Tongue (tissue), 2 donors: ENCODE results near the gene OXER1. TPM values are rescaled to one million over a fixed set of nuclear protein-coding genes. Genes with fewer than 3 reads are reported as not detected.

Experiments
- DNase-seq: peaks from one replicate; pipeline ENCODE4 v3.0.0-alpha.2; 2015
- total RNA-seq: library from RNA; depleted of rRNA; stranded (reverse); fragments of >200 nt; gene quantifications from one replicate; pipeline ENCODE4 v1.2.3, GENCODE V29; 2014

Gene OXER1
- total RNA-seq = 4.1 TPM

- peak; percentile 24 for DNase-seq
Observed at GRCh38 chr2:42764096-42764495, at the start of gene OXER1. TSS of gene OXER1 (minus strand) at chr2:42764135. CDS start at chr2:42764062, 73 bp downstream.

- DNase-seq = no peak
Observed at GRCh38 chr2:42812899-42813479, 49.1 kb upstream of the OXER1 start.

- DNase-seq = peak; percentile 83
Observed at GRCh38 chr2:42810971-42811811, 47.3 kb upstream of the OXER1 start.

- DNase-seq = peak; percentile 97
Observed at GRCh38 chr2:42810121-42810970, 46.4 kb upstream of the OXER1 start.

- DNase-seq = peak; percentile 90
Observed at GRCh38 chr2:42809819-42810120, 45.8 kb upstream of the OXER1 start.

GRCh38 chr2:42809131-42809818, 45.3 kb upstream of the OXER1 start:
- no peak for DNase-seq

GRCh38 chr2:42808301-42808700, 44.4 kb upstream of the OXER1 start:
- no peak for DNase-seq

GRCh38 chr2:42806786-42807185, 42.9 kb upstream of the OXER1 start:
- DNase-seq = no peak

GRCh38 chr2:42804891-42805290, 41.0 kb upstream of the OXER1 start:
- no peak for DNase-seq

GRCh38 chr2:42804338-42804737, 40.4 kb upstream of the OXER1 start:
- no peak for DNase-seq

GRCh38 chr2:42802150-42802549, 38.2 kb upstream of the OXER1 start:
- DNase-seq = no peak

- DNase-seq = peak; percentile 59
Observed at GRCh38 chr2:42801381-42801780, 37.4 kb upstream of the OXER1 start.

- DNase-seq = peak; percentile 42
Observed at GRCh38 chr2:42800981-42801380, 37.0 kb upstream of the OXER1 start.

GRCh38 chr2:42800461-42800962, 36.6 kb upstream of the OXER1 start:
- DNase-seq = no peak

GRCh38 chr2:42799881-42800280, 35.9 kb upstream of the OXER1 start:
- DNase-seq = no peak

- no peak for DNase-seq
Observed at GRCh38 chr2:42797281-42797680, 33.3 kb upstream of the OXER1 start.

GRCh38 chr2:42796427-42797248, 32.7 kb upstream of the OXER1 start:
- DNase-seq = peak; percentile 52

GRCh38 chr2:42795841-42796301, 31.9 kb upstream of the OXER1 start:
- DNase-seq = peak; percentile 68

GRCh38 chr2:42795275-42795674, 31.3 kb upstream of the OXER1 start:
- DNase-seq = no peak

GRCh38 chr2:42794271-42795046, 30.5 kb upstream of the OXER1 start:
- peak; percentile 49 for DNase-seq
